HepG2 (cell line): ENCODE measurements around the gene PTPN14. TPM values are rescaled to one million over a fixed set of nuclear protein-coding genes. Genes with fewer than 3 reads are reported as not detected.

Source experiments
- ATAC-seq: fragments of 200-7000 bp; cut with Tn5 transposase; 3 replicates; pipeline ENCODE4 v1.9.1; 2020; ENCODE audit warnings: mild to moderate bottlenecking, moderate library complexity
- BruUV-seq: library from RNA; stranded (reverse); fragments of 400-500 nt; replicated peaks from 2 replicates; lab custom pipeline; 2021; lab: Mats Ljungman, UMichigan
- CTCF ChIA-PET: fragments of 300-600 bp; formaldehyde crosslinking; extraction: SDS; loops from one replicate; lab custom pipeline; 2021; ENCODE audit warnings: low total read pairs, inconsistent platforms, low intra/inter-chr PET ratio; lab: Yijun Ruan, JAX
- POLR2A ChIA-PET: fragments of 350-600 bp; sonication (Branson Sonifier 250); formaldehyde crosslinking; loops from one replicate; lab custom pipeline; 2020; ENCODE audit warnings: antibody characterized with exemption, inconsistent platforms; lab: Yijun Ruan, JAX
- DNase-seq: peaks from one replicate; pipeline ENCODE4 v3.0.0-alpha.2; 2015; ENCODE audit warnings: low spot score
- FAIRE-seq: peaks from 3 replicates; lab custom pipeline; 2011; peaks lifted over from hg19 to GRCh38; lab: Jason Lieb, UNC
- H2AFZ ChIP-seq: one replicate; pipeline ENCODE4 v1.6.1; 2011; ENCODE audit warnings: low read length, inconsistent platforms
- H3K27ac ChIP-seq: fragments of 300-600 bp; 3 replicates; pipeline ENCODE4 v1.8.0; 2011; ENCODE audit warnings: mixed run types, mild to moderate bottlenecking, mixed read lengths, low read length, inconsistent platforms; ENCODE audit not compliant: insufficient read depth; ENCODE audit errors: extremely low read length
- H3K27me3 ChIP-seq, 2 experiments: fragments of 200-600 bp in 1 of 2; 2 replicates in 1 of 2; 3 replicates in 1 of 2; pipeline versions ENCODE4 v1.6.0 to v1.8.0; 2011; ENCODE audit warnings: low read length in 2 of 2, mild to moderate bottlenecking in 2 of 2, moderate library complexity in 2 of 2, inconsistent platforms in 1 of 2; ENCODE audit not compliant: insufficient read depth in 2 of 2, control insufficient read depth in 1 of 2
- H3K36me3 ChIP-seq, 2 experiments: fragments of 200-600 bp in 1 of 2; replicated peaks in 1 of 2; 2 replicates in 1 of 2; 3 replicates in 1 of 2; pipeline versions ENCODE4 v1.5.1 to v1.8.0; 2011; ENCODE audit warnings: low read length in 2 of 2, inconsistent platforms in 1 of 2; ENCODE audit not compliant: insufficient read depth in 2 of 2, control insufficient read depth in 1 of 2
- H3K4me1 ChIP-seq: 2 replicates; pipeline ENCODE4 v1.5.1; 2012; ENCODE audit warnings: low read length, inconsistent platforms; ENCODE audit not compliant: insufficient read depth
- H3K4me2 ChIP-seq: 2 replicates; pipeline ENCODE4 v1.6.0; 2011; ENCODE audit warnings: low read depth, low read length, inconsistent platforms
- H3K4me3 ChIP-seq, 3 experiments: fragments of 200-600 bp in 1 of 3; sonication (generic), shearing (Covaris generic) in 1 of 3; replicated peaks in 1 of 3; 2 replicates each; pipeline ENCODE4 v1.5.1; 2011 to 2016; ENCODE audit warnings: low read length in 3 of 3, inconsistent platforms in 2 of 3, low read depth in 2 of 3, mild to moderate bottlenecking in 2 of 3, control low read depth in 1 of 3, mixed read lengths in 1 of 3; ENCODE audit not compliant: insufficient read depth in 1 of 3
- H3K79me2 ChIP-seq: one replicate; pipeline ENCODE4 v1.6.1; 2011; ENCODE audit warnings: low read length, inconsistent platforms; ENCODE audit not compliant: insufficient read depth
- H3K9ac ChIP-seq: 2 replicates; pipeline ENCODE4 v1.6.0; 2011; ENCODE audit warnings: mild to moderate bottlenecking, low read depth, low read length, inconsistent platforms; ENCODE audit not compliant: insufficient read depth
- H3K9me3 ChIP-seq: 2 replicates; pipeline ENCODE4 v1.5.1; 2012; ENCODE audit warnings: mild to moderate bottlenecking, low read length
- H4K20me1 ChIP-seq: 2 replicates; pipeline ENCODE4 v1.6.0; 2011; ENCODE audit warnings: inconsistent platforms, mild to moderate bottlenecking, low read length, moderate library complexity; ENCODE audit not compliant: insufficient read depth
- ELF1 ChIP-seq: sonication (generic); formaldehyde crosslinking; IDR thresholded peaks from 2 replicates; pipeline ENCODE4 v1.4.0; 2020; ENCODE audit warnings: missing genetic modification reagents
- ISL2 ChIP-seq: sonication (generic); formaldehyde crosslinking; IDR thresholded peaks from 2 replicates; pipeline ENCODE4 v1.5.0; 2020; ENCODE audit warnings: missing genetic modification reagents
- KDM6A ChIP-seq: IDR thresholded peaks from 2 replicates; pipeline ENCODE4 v1.6.1; 2016; ENCODE audit warnings: low read depth
- NCOA2 ChIP-seq: sonication (generic); formaldehyde crosslinking; IDR thresholded peaks from 2 replicates; pipeline ENCODE4 v1.8.0; 2022; ENCODE audit warnings: inconsistent platforms
- NFRKB ChIP-seq: fragments of 450-650 bp; IDR thresholded peaks from 2 replicates; pipeline ENCODE4 v1.6.1; 2017
- PBX2 ChIP-seq: IDR thresholded peaks from 2 replicates; pipeline ENCODE4 v1.6.1; 2016; ENCODE audit warnings: control low read depth
- PBX3 ChIP-seq: sonication (generic); formaldehyde crosslinking; IDR thresholded peaks from 2 replicates; pipeline ENCODE4 v1.8.1; 2023; ENCODE audit warnings: missing genetic modification reagents, inconsistent platforms, borderline replicate concordance
- TOE1 ChIP-seq: sonication (generic); formaldehyde crosslinking; IDR thresholded peaks from 2 replicates; pipeline ENCODE4 v1.4.0; 2020; ENCODE audit warnings: mild to moderate bottlenecking, missing genetic modification reagents
- TRIM24 ChIP-seq: sonication (generic); formaldehyde crosslinking; IDR thresholded peaks from 2 replicates; pipeline ENCODE4 v1.8.0; 2022; ENCODE audit warnings: mild to moderate bottlenecking, missing genetic modification reagents
- ZFP91 ChIP-seq: sonication (generic); formaldehyde crosslinking; IDR thresholded peaks from 2 replicates; pipeline ENCODE4 v1.9.0; 2022; ENCODE audit warnings: missing genetic modification reagents, mild to moderate bottlenecking, borderline replicate concordance
- ZNF235 ChIP-seq: sonication (generic); formaldehyde crosslinking; IDR thresholded peaks from 2 replicates; pipeline ENCODE4 v1.8.1; 2023; ENCODE audit warnings: mild to moderate bottlenecking, missing genetic modification reagents, borderline replicate concordance
- ZNF274 ChIP-seq: sonication (generic); formaldehyde crosslinking; IDR thresholded peaks from 2 replicates; pipeline ENCODE4 v1.5.1; 2020; ENCODE audit warnings: mild to moderate bottlenecking, missing genetic modification reagents
- ZNF446 ChIP-seq: sonication (generic); formaldehyde crosslinking; IDR thresholded peaks from 2 replicates; pipeline ENCODE4 v1.5.0; 2020; ENCODE audit warnings: mild to moderate bottlenecking, missing genetic modification reagents
- ZNF574 ChIP-seq: sonication (generic); formaldehyde crosslinking; IDR thresholded peaks from 2 replicates; pipeline ENCODE4 v1.4.0; 2020; ENCODE audit warnings: missing genetic modification reagents
- ZNF639 ChIP-seq: conservative IDR thresholded peaks from 2 replicates; pipeline ENCODE4 v1.6.1; 2018; ENCODE audit warnings: missing genetic modification reagents
- ZNF747 ChIP-seq: sonication (generic); formaldehyde crosslinking; IDR thresholded peaks from 2 replicates; pipeline ENCODE4 v1.8.1; 2023; ENCODE audit warnings: missing genetic modification reagents, mild to moderate bottlenecking, borderline replicate concordance
- ZNF790 ChIP-seq: sonication (generic); formaldehyde crosslinking; IDR thresholded peaks from 2 replicates; pipeline ENCODE4 v1.8.0; 2022; ENCODE audit warnings: missing genetic modification reagents, mild to moderate bottlenecking, borderline replicate concordance
- ZSCAN25 ChIP-seq: sonication (generic); formaldehyde crosslinking; IDR thresholded peaks from 2 replicates; pipeline ENCODE4 v1.8.0; 2022; ENCODE audit warnings: mild to moderate bottlenecking, missing genetic modification reagents
- WGBS: methylation state at CpG from one replicate; pipeline ENCODE4 v1.1.6; 2017; ENCODE audit warnings: low lambda C conversion rate; 5-methylcytosine and 5-hydroxymethylcytosine counted together
- in situ Hi-C: cut with HindIII; loops from 2 replicates; pipeline ENCODE4 v1.10.0; 2017; ENCODE audit warnings: low pct_unique_long_range_greater_than_20kb; ENCODE audit not compliant: extremely low pct_ligation_motif_present
- intact Hi-C: fragments of 100-400 bp; cut with micrococcal nuclease; formaldehyde crosslinking; loops from one replicate; pipeline ENCODE4 v1.10.0; 2022; ENCODE audit not compliant: unreplicated experiment
- polyA plus RNA-seq, 8 experiments: library from polyadenylated mRNA; depleted of rRNA in 3 of 8; stranded (reverse) in 7 of 8; unstranded in 1 of 8; fragments of >200 nt; fragmentation: Illumina TruSeq in 4 of 8; extraction: Trizol in 4 of 8; gene quantifications; 2 replicates each; pipeline versions ENCODE4 v1.2.1 to v1.2.3, GENCODE V29; 2011 to 2016; ENCODE audit warnings: low read depth in 4 of 8, missing spikeins in 1 of 8, mixed read lengths in 1 of 8; ENCODE audit not compliant: insufficient read depth in 1 of 8
- total RNA-seq, 5 experiments: library from RNA; depleted of rRNA; stranded (reverse); fragments of >200 nt; fragmentation: Illumina TruSeq; extraction: Trizol; gene quantifications; 2 replicates each; pipeline ENCODE4 v1.2.3, GENCODE V29; 2016; ENCODE audit warnings: low read depth in 1 of 5

PTPN14 gene
- total and polyA plus RNA-seq, 2 of the 13 experiments (the other 11 are each of a cell fraction or from before 2014, with no cell fraction given) = 3.9 to 4.7 TPM

- Histone ChIP-seq H3K79me2 (no peaks in the 10 kb centered on the region), H3K4me3 (no peak overlapping the region), H3K9me3 (no peaks in the 10 kb centered on the region), H3K27me3 (no peaks in the 10 kb centered on the region), H2AFZ (no peak overlapping the region), H3K4me2 (no peak overlapping the region), H3K27ac (no peak overlapping the region), H3K36me3 (no peaks in the 10 kb centered on the region; a peak in 1 of 5 replicates), H3K9ac (no peak overlapping the region), H3K4me1 (no peaks in the 10 kb centered on the region), H4K20me1 (no peaks in the 10 kb centered on the region)
- FAIRE-seq (no peak), ATAC-seq (no peak), DNase-seq (no peak)
- in situ Hi-C loops = no loop called here
- no TSS peak for BruUV-seq
- CTCF ChIA-PET = no interaction called here
- WGBS = 93% methylated on average over 7 of the region's 7 CpGs
- POLR2A ChIA-PET = no interaction called here
- intact Hi-C loops = no loop called here
- TF ChIP-seq ZNF639 (CRISPR knock-in tag) (no peak), ZNF747 (CRISPR knock-in tag) (no peak), TRIM24 (CRISPR knock-in tag) (no peak), ELF1 (CRISPR knock-in tag) (no peak), TOE1 (no peak), PBX3 (CRISPR knock-in tag) (no peak), ZNF446 (no peak), NCOA2 (CRISPR knock-in tag) (no peak), ZNF235 (CRISPR knock-in tag) (no peak), ZNF790 (no peak), KDM6A (no peak), ZFP91 (CRISPR knock-in tag) (no peak), ZNF274 (CRISPR knock-in tag) (no peak), ZNF574 (CRISPR knock-in tag) (no peak), PBX2 (CRISPR knock-in tag) (no peak), NFRKB (no peak), ISL2 (CRISPR knock-in tag) (no peak), ZSCAN25 (CRISPR knock-in tag) (no peak)
Measured at GRCh38 chr1:214493126-214493796, 58.1 kb downstream of the PTPN14 start.
